HFFc6 (cell line): ENCODE measurements around the gene XYLB. TPM values are rescaled to one million over a fixed set of nuclear protein-coding genes. Genes with fewer than 3 reads are reported as not detected.

ENCODE experiments used
- DNase-seq: peaks from one replicate; pipeline ENCODE4 v3.0.0-alpha.2; 2018
- H3K27ac Mint-ChIP-seq: 2 replicates; pipeline ENCODE4 v1.8.0; 2020; ENCODE audit warnings: mild to moderate bottlenecking, mixed read lengths
- H3K27me3 Mint-ChIP-seq: 2 replicates; pipeline ENCODE4 v1.8.0; 2021; ENCODE audit warnings: mild to moderate bottlenecking, moderate library complexity, mixed read lengths; ENCODE audit not compliant: insufficient read depth
- H3K36me3 Mint-ChIP-seq: 2 replicates; pipeline ENCODE4 v1.8.0; 2021; ENCODE audit warnings: low read depth, mixed read lengths
- H3K4me1 Mint-ChIP-seq: 2 replicates; pipeline ENCODE4 v1.8.0; 2020; ENCODE audit warnings: low read depth, mixed read lengths
- H3K4me3 Mint-ChIP-seq: 2 replicates; pipeline ENCODE4 v1.8.0; 2020; ENCODE audit warnings: mild to moderate bottlenecking, moderate library complexity, mixed read lengths
- H3K9me3 Mint-ChIP-seq: 2 replicates; pipeline ENCODE4 v1.8.0; 2020; ENCODE audit warnings: mild to moderate bottlenecking, mixed read lengths
- total RNA-seq, 6 experiments: library from RNA; stranded (reverse); fragmentation: NEBNext Ultra II Directional; extraction: Animal tissue kit (Norgen Biotek cat#: 25700); gene quantifications; 2 replicates in 1 of 6; 3 replicates in 5 of 6; pipeline ENCODE4 v1.2.3, GENCODE V29; 2021
- TF ChIP-seq, protein P1 (sequence below): fragments of 200-600 bp; sonication (generic); IDR thresholded peaks from 2 replicates; pipeline ENCODE4 v1.5.0; 2021; ENCODE audit warnings: antibody characterized with exemption, mild to moderate bottlenecking

XYLB gene
- total RNA-seq, 6 experiments from 2014 or later, result 5.1 to 8.0 (median 6.2) TPM

DNA sequence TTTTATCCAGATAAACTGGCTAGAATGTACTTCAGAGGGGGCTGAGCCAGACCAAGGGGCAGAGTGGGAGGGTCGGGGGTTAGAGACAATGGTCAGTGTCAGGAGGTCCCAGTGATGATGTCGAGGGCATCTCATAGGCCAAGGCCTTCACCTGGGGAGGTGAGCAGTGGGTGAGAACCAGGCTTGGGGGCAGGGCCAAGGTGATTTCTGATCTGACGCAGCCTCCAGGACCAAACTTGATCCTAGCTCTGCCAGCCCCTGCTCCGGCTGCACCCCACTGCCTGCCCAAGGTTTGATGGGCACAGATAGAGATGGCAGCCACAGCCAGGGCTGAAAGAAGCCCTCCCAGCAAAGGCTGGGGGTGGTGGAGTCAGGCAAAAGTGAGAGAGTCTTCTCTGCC, 14.9 kb downstream of the XYLB start:
- TF ChIP-seq, protein P1, sequence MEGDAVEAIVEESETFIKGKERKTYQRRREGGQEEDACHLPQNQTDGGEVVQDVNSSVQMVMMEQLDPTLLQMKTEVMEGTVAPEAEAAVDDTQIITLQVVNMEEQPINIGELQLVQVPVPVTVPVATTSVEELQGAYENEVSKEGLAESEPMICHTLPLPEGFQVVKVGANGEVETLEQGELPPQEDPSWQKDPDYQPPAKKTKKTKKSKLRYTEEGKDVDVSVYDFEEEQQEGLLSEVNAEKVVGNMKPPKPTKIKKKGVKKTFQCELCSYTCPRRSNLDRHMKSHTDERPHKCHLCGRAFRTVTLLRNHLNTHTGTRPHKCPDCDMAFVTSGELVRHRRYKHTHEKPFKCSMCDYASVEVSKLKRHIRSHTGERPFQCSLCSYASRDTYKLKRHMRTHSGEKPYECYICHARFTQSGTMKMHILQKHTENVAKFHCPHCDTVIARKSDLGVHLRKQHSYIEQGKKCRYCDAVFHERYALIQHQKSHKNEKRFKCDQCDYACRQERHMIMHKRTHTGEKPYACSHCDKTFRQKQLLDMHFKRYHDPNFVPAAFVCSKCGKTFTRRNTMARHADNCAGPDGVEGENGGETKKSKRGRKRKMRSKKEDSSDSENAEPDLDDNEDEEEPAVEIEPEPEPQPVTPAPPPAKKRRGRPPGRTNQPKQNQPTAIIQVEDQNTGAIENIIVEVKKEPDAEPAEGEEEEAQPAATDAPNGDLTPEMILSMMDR, result no peak
- H3K4me3 Mint-ChIP-seq, result no peak overlapping the region
- DNase-seq, result no peak
- no peaks in the 10 kb centered on the region for H3K9me3 Mint-ChIP-seq
- no peaks in the 10 kb centered on the region for H3K4me1 Mint-ChIP-seq
- no peaks in the 10 kb centered on the region for H3K27me3 Mint-ChIP-seq
- no peaks in the 10 kb centered on the region for H3K36me3 Mint-ChIP-seq
- H3K27ac Mint-ChIP-seq, result no peak overlapping the region

DNA sequence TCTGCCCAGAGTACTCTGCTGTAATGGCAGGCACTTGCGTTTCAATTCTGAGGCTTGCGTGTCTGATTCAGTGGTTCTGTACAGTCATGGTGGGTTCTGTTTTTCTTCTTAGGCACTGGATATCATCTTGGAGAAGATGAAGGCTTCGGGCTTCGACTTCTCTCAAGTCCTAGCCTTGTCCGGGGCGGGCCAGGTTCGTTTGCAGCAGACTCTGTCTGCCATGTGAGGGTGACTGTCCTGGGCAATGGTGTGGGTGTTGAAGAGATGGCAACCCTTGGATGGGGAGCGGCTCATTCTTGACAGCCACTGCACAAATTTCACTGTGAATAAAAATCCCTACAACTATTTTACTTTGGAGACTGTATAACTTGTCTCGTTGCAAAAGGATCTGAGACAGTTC, 16.2 kb downstream of the XYLB start:
- Mint-ChIP-seq H3K9me3 (no peaks in the 10 kb centered on the region), H3K4me3 (no peak overlapping the region), H3K4me1 (no peaks in the 10 kb centered on the region), H3K27me3 (no peaks in the 10 kb centered on the region; the same call in 1 of the 2 replicates), H3K27ac (no peak overlapping the region), H3K36me3 (peaks cover 5% of the 10 kb centered on the region; the same call in 1 of the 2 replicates)
- TF ChIP-seq, protein P1, result no peak
- no peak for DNase-seq

DNA sequence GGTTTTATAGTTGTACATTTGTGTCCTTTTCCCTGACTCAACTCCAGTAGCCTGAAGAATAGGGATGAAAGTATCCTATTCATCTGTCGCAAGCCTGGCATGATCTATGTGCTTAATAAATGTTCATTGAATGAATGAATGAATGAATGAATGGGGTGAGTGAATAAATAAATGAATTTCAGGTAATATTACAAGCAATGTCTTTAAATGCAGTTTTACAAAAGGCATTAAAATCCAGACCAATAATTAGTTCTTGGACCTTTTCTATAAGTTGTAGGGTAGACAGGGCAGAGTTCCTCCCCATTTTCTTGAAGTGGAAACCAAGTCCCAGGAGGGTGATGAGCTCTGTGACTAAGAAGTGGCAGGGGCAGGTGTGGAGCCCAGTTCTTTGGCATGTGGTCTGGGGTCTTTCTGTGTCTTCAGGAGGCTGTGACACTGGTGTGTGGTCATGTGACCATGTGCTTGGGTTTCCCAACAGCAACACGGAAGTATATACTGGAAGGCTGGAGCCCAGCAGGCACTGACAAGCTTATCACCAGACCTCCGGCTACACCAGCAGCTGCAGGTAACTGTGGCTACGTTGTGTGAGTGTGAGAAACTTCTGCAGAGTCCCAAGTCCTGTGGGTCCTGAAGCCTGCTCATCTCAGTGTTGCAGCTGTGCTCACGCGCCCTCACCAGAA, 18.3 kb downstream of the XYLB start:
- H3K4me1 Mint-ChIP-seq, result no peaks in the 10 kb centered on the region
- no peaks in the 10 kb centered on the region for H3K9me3 Mint-ChIP-seq
- H3K4me3 Mint-ChIP-seq, result no peak overlapping the region
- peaks cover 16% of the 10 kb centered on the region for H3K36me3 Mint-ChIP-seq
- no peak overlapping the region for H3K27ac Mint-ChIP-seq
- DNase-seq, result no peak
- TF ChIP-seq, protein P1, result no peak
- H3K27me3 Mint-ChIP-seq, result no peaks in the 10 kb centered on the region; the same call in 1 of the 2 replicates

GRCh38 chr3:38365469-38366062, 19.0 kb downstream of the XYLB start:
- TF ChIP-seq, protein P1, result no peak
- no peak overlapping the region for H3K27ac Mint-ChIP-seq
- peaks cover 19% of the 10 kb centered on the region for H3K36me3 Mint-ChIP-seq
- no peaks in the 10 kb centered on the region for H3K9me3 Mint-ChIP-seq
- no peaks in the 10 kb centered on the region for H3K4me1 Mint-ChIP-seq
- no peak for DNase-seq
- no peak overlapping the region for H3K4me3 Mint-ChIP-seq
- no peaks in the 10 kb centered on the region; the same call in 1 of the 2 replicates for H3K27me3 Mint-ChIP-seq

DNA sequence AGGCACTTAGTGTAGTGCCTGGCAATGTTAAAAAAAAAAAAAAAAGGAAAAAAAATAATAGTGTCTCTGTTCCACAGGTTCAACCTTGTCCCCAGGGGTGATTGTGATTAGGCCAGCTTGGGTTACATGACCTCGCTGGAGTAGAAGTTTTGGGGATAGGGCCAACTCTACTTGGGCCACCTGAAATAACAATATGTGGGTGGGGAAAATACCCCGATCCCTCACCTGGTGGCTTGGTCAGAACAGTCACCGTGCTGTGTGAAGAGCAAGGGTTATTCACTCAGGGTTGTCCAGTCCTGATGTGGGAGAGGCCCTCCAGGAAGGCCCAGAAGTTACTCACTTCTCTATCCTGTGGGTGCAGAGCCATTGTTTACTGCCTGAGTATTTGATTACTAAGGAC, 19.5 kb downstream of the XYLB start:
- Mint-ChIP-seq H3K36me3 (peaks cover 19% of the 10 kb centered on the region), H3K27ac (no peak overlapping the region), H3K4me1 (no peaks in the 10 kb centered on the region), H3K9me3 (no peaks in the 10 kb centered on the region), H3K4me3 (no peak overlapping the region), H3K27me3 (no peaks in the 10 kb centered on the region; the same call in 1 of the 2 replicates)
- TF ChIP-seq, protein P1, result no peak
- DNase-seq, result no peak
